GOT3 (cell line): ENCODE data around the gene ABCB6.
A peak's percentile ranks its signal among the peaks of the same experiment; 100 is the strongest.

Source experiments
- DNase-seq: peaks from one replicate; lab custom pipeline; 2025; ENCODE audit warnings: mixed read lengths; lab: John Stamatoyannopoulos, UW

The ABCB6 gene

GRCh38 chr2:219168932-219169331 is 49.8 kb downstream of the ABCB6 start:
- DNase-seq, result no peak

GRCh38 chr2:219168526-219168925 is 50.2 kb downstream of the ABCB6 start:
- DNase-seq, result no peak

- DNase-seq, result no peak
Observed at GRCh38 chr2:219167997-219168396, 50.8 kb downstream of the ABCB6 start.

GRCh38 chr2:219165058-219165911 is 53.5 kb downstream of the ABCB6 start:
- DNase-seq, result no peak

- no peak for DNase-seq
Observed at GRCh38 chr2:219163156-219163555, 55.6 kb downstream of the ABCB6 start.

- DNase-seq, result no peak
Observed at GRCh38 chr2:219161097-219161496, 57.7 kb downstream of the ABCB6 start.

GRCh38 chr2:219160186-219161017 is 58.4 kb downstream of the ABCB6 start, which contains the start of gene NHEJ1:
Gene NHEJ1, minus strand, starts transcription at chr2:219160815. Its CDS starts 2,453 bp downstream, at chr2:219158362.
- DNase-seq, result peak; percentile 93
